GM19455 (cell line): ENCODE data around the gene NOMO2.
"Not testable (repeated sequence)": the region's sequence is repeated elsewhere in the genome, so short reads cannot be mapped to it uniquely, and the experiment has no call there.

Experiments
- ATAC-seq: cut with Tn5 transposase; IDR thresholded peaks from one replicate; pipeline ENCODE4 v1.9.1; 2021; ENCODE audit not compliant: unreplicated experiment

Gene NOMO2

DNA sequence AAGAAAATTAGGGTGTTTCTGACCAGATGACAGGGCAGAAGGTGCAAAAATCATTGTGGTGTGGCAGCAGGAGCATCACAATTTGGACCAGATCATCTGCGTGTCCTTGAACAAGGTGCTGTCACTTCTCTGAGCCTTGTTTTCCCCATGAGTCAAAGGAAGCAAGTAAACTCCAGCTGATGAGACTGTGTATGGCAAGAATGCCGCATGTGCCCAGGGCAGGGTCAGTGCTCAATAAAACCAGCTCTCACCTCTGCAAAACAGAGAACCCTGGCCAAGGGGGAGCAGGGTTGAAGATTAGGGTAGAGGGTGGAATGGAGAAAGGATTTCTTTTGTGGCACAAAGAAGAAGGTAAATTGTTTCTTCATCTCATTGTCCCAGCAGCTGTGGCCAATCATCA, 17.4 kb upstream of the NOMO2 start:
- ATAC-seq: not testable (repeated sequence)

DNA sequence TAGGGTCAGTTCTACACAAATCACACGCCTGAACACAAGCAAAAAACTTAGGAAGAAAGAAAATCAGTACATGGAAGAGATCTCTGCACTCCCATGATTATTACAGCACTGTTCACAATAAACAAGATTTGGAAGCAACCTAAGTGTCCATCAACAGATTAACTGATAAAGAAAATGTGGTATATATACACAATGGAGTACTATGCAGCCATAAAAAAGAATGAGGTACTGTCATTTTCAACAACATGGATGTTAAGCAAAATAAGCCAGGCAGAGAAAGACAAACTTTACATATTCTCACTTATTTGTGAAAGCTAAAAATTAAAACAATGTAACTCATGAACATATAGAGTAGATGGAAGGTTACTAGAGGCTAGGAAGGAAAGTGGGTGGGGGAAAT, 16.0 kb upstream of the NOMO2 start:
- ATAC-seq: not testable (repeated sequence)

DNA sequence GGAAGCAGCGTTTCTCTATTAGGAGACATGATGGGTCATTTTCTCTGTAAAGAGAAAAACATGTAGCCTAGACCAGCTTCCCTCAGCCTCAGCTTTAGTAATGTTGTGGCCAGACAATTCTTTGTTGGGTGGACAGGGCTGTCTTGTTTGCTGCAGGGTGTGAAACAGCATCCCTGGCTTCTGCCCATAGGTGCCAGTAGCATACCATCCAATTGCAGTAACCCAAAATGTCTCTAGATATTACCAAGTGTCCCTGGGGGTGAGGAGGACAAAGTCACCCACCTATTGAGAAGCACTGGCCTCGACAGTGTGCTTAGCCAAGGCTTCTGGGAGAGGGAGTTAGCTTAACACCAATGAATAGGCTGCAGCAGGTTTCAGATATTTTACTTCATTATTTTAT, 14.0 kb upstream of the NOMO2 start:
- not testable (repeated sequence) for ATAC-seq

DNA sequence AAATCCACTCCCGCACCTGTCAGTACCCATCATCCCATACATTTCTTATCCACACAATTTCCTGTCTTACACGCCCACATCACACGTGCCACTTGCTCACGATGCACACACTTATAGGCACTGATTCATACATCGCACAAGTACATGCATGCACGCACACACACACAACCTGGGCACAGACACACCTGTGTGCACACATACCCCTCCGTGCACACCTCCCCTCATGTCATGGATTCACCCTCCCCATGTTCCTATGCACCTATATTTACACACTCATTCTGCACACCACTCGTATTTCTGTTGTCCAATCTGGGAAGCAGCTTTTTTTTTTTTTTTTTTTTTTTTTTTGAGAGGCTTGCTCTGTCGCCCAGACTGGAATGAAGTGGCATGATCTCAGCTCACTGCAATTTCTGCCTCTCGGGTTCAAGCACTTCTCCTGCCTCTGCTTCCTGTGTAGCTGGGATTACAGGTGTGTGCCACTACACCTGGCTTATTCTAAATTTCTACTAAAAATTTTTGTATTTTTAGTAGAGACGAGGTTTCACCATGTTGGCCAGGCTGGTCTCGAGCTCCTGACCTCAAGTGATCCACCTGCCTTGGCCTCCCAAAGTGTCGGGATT, 13.5 kb upstream of the NOMO2 start:
- not testable (repeated sequence) for ATAC-seq

DNA sequence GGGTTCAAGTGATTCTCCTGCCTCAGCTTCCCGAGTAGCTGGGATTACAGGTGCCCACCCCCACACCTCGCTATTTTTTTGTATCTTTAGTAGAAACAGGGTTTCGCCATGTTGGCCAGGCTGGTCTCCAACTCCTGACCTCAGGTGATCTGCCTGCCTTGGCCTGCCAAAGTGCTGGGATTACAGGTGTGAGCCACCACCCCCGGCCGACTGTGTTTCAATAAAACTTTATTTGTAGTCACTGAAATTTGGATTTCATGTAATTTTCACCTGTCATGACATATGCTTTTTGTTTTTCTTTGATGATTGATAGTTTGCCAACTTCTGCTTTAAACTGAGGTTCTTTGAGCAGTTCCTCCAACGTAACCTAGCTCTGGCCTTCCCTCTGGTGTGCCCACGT, 12.0 kb upstream of the NOMO2 start:
- ATAC-seq: not testable (repeated sequence)

DNA sequence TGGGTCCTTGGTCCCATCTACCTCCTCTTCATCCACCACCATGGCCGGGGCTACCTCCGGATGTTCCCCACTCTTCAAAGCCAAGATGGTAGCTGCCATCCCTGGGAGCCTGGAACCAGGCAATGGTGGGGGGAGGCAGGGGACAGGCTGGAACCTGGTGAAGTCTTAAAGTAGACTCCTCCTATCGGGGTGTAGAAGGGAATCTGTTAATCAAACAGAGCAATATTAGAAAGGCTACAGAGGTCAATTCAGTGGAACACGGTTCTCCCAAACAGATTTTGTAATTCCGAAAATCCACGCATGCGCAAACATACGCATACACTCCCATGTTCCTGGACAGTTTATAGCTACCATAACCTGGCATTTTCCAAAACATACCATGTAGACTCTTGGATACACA, 11.1 kb upstream of the NOMO2 start:
- ATAC-seq: not testable (repeated sequence)

DNA sequence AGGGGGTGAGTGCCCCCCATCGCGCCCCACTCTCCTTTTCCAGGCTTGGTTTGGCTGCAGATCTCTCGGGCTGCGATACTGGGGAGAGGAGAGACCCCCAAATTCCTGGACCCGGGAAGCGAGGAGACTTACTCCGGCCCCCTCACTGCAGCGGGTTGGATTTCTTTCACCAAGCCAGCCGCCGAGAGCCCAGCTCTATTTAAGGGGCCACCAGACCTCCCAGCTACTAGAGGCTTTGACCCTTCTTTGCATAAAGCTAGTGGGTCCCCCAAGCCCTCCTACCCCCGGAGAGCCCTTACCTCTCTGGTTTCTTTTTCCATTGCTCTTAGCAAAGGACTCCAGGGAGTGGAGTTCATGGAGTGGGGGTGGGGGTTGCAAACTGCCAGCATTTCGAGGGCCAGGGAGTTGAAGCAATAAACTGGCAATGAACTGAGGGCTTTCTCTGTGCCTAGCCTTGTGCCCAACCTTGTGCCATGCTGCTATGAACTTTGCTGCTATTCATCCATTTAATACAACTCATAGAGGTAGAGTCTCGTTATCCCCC, 9.5 kb upstream of the NOMO2 start:
- not testable (repeated sequence) for ATAC-seq

DNA sequence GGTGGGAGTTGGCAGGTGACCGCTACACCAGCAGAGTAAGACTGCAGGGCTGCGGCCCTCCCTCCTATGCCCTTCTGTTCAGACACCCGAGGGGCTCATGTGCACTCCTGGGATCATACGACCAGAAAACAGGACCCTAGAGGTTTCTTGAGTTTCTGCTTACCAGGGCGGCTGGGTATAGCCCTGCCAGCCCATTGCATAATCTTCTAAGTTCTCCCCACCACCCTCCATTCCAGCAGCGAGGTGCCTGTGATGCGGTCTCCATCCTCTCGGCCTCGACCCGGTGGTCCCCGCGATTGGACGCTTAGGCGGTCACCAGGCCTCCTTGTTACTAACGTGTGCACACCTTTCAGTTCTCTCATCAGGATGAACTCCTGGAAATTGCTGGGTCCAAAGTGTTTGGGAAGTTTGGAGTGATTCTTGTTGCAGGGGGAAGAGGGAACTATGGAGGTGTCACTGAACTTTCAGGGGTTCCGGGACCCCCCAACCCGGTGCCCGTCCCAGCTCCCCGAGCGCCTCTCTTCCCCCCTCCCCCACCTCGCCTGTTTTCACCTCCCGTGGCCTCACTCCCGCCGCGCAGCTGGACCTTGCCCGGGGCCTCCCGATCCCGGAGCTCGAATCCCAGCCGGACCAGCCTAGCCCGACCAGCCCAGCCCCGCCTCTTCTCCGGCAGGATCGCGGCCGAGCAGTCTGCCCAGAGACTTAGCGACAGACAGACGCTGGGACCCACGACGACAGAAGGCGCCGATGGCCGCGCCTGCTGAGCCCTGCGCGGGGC, 8.8 kb upstream of the NOMO2 start:
- ATAC-seq: not testable (repeated sequence)

DNA sequence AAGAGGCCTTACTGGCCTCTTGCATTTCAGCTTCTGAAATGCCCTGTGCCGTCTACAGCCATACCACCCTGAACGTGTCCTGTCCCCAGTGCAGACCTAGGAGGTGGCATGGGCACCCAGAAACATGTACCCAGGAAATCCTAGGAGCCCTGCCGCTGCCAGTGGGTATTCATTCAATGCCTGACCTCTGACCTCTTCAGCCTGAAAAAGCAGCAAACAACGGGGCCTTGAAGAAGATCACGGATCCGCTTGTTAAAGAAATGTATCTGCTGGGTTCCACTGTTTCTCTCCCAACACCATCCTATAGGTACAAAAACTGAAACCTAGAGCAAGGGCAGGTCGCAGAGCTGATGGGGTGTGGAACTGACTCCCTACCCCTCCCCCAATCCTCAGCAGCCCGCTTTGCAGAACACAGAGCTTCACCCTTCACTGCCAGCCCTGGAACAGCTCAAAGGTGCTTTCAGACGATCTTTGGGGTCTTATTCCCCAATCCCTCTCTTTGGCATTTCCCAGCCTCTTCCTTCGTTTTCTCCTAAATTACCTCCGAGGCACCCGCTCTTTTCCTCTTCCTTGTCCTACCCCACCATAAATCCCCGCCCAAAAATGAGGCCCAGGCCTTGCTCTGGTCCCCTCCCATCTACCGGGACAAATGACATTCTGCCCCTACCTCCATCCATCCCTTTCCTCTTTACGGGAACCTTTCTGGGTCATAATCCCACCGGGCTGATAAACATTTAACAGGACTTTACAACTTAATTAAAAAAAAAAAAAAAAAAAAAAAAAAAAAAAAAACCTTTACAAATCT, 1.3 kb downstream of the NOMO2 start:
- not testable (repeated sequence) for ATAC-seq

DNA sequence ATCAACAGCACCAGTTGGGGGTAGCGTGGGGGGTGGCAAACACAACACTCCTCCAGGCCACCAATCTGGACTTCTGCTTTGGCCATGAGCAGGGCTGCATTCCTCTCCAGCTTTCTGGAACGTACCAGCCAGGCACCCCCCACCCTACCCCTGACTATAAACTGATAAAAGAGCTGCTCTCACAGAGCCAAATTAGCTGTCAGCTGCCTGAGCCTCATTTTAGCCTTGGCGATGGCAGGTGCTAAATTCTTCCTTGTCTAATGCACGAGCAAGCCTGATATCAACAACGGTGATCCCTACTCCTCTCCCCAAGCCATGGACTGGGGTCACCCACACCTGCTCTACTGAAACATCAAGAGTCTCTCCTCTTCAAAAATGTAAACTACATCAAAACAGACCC, 8.2 kb downstream of the NOMO2 start:
- not testable (repeated sequence) for ATAC-seq

DNA sequence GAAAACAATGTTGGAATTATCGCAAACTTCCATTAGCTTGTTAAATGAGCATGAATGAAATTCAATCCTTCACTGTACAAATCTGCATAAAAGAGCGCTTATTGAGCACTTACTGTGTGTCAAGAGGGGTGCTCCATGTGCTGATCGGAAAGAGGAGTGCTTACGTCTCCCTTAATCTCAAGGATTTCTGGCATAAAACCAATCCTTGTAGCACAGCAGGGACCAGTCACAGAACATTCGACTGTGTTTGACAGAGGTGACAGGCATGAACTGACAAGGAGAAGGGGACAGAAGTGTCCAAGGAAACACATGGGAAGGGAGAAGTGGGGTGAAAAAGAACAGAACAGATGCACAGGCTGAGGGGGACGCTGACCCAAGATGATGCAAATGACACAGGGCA, 14.5 kb downstream of the NOMO2 start:
- not testable (repeated sequence) for ATAC-seq

DNA sequence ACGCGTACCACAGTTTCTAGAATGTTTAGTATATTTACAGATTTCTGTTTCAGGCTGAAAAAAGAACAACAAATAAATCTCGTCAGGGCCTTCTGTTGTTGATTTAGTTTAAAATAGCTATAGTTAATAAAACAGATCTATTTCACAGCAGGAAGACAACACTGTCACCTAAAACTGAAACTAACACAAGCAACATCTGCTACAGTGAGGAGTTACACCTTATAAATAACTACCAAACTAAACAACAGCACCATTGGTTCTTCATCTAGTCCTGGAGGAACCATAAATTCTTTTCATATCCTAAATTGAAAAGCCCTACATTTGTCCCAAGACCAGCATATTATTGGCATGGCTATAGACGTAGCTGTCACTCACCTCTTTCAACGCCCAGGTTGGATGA, 15.0 kb downstream of the NOMO2 start:
- not testable (repeated sequence) for ATAC-seq

DNA sequence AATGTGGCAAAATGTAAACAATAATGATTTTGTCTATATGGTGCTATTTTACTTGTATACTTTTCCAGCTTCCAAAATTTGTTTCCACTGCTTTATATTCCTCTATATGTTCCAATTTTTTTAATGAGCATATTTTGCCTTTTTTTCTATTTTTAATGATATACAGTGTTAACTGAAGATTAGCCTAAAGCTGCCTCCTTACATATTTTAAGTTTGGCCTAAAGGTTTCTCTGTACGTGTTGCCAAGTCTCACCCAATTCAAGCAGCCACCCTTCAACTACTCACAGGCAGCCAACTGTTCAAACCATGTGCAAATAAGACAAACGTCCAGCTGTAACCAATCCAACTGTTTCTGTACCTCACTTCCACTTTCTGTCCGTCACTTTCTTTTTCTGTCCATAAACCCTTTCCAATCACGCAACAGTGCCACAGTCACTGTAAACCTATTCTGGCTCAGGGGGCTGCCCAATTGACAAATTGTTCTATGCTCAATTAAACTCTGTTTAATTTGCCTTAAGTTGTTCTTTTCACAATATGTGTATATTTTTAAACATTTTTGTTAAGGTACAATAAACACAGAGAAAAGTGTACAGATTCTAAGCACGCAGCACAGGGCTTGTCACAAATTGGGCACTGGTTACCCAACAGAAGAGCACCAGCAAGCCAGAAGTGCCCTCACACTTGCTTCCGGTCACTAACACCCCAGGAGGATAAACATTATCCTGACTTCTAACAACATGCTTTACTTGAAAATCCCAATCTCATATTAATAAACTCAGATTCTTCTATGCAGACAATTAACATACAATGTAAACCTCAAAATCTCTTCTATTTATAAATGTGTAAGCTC, 17.4 kb downstream of the NOMO2 start:
- ATAC-seq: not testable (repeated sequence)

DNA sequence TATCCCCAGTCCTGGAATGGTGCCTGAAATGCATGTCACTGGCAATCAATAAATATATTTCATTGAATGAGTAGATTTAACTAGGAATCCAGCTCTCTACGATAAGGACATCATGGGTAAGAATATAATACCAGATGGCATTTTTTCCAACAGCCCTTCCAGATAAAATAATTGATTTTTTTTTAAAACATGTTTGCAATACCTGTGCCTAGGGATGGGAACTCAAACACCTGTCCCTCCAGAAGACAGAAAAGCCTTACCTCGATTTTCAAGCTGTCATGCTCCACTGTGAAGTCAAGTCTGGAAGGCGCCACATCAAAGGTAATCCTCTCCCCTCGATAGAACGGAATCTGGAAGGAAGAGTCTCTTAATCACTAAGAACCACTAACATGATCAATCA, 20.0 kb downstream of the NOMO2 start:
- ATAC-seq: not testable (repeated sequence)

DNA sequence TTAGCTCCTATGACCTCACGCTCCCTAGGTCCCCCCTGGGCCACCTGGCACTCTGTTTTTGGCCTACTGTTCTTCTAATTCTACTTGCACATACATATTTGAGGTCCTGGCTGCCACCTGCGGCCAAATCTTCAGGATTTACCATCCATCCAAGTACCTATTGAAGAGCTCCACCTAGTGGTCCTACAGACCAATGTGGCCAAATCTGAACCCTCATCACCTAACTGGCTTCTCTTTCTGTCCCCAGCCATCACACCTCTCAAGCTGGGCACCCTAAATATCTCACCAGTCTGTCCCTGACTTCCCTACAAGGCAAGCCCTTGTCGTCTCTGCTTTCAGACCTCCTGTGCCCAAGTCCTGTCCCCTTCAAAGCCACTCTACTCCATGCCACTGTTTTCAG, 24.9 kb downstream of the NOMO2 start:
- not testable (repeated sequence) for ATAC-seq

DNA sequence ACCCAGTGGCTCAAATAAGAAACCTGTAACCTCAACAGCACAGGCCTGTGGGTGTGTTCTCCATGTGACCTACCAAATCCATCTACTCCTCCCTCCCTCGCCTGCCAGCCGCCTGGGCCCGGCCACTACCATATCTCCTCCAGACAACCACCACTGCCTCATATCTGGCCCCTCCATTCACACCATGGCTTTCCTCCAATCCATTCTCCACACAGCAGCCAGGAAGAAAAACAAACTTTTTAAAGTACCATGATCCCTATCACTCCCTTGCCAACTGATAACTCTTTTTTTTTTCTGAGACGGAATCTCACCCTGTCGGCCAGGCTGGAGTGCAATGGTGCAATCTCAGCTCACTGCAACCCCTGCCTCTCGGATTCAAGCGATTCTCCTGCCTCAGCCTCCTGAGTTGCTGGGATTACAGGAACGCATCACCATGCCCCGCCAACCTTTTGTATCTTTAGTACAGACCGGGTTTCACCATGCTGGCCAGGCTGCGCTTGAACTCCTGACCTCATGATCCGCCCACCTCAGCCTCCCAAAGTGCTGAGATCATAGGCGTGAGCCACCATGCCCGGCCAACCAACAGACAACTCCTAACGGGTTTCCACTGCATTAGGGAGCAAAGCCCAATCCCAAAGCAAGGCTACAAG, 26.3 kb downstream of the NOMO2 start:
- ATAC-seq: not testable (repeated sequence)

DNA sequence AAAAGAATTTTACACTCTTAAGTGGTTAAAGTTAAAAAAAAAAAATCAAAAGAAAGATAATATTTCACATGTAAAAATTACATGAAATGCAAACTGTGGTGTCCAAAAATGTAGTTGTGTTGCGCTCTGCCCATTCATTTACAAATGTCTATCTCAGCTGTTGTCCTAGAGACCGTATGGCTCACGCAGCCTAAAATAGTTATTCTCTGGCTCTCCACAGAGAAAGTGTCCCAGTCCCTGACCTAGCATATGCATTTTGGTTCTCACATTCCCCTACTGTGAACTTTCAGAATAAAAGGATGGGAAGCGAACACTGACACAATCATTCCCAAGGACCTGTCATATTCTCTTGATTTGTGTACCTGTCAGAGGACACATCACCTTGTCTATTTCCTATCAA, 27.6 kb downstream of the NOMO2 start:
- ATAC-seq: not testable (repeated sequence)

DNA sequence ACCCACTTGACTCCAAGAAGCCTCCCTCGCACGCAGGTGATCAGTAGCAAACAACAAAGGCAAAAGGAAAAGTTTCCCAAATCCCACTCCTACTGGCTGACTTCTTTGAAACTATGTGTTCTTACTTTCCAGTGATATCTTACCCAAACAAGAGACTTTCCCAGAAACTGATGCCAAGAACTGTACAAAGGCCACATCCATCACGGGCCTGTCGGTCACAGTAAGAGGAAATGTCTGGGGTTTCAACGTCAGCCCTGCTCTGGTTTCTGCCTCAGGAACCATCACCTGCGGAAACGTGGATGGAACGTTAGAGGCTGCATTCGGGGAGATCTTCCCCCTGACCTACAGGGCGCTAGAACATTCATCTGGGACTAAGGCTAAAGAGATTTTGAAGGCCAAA, 30.6 kb downstream of the NOMO2 start:
- ATAC-seq: not testable (repeated sequence)

DNA sequence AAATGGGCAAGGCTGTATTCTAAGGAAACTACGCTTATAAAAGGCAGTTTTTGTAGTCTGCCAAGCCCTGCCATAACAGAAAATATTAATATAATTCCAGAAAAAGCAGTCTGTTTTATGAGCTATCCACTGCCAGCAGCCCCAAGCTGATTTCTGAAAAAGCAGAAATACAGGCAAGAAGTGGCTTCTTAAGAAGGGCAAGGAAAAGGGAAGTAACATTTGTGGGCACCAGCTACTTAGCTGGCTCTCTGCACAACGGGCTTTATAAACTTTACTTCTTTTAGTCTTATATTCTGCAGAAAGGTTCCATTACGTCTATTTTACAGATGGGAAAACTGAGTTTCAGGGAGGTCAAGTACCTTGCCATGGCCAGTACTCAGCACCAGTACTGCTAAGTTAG, 31.6 kb downstream of the NOMO2 start:
- ATAC-seq: not testable (repeated sequence)

DNA sequence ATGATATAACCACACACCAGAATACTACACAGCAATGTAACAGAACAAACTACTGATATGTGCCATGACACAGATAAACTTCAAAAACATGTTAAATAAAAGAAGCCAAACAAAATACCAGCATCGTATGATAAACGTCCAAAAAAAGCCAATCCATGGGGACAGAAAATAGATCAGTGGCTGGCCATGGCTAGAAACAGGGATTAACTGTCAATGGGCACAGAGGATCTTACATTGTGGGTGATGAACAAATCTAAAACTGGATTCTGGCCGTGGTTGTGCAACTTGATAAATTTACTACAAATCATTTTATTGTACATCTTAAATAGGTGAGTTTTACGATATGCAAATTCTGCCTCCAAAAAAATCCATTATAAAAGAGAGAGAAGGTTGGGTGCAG, 35.4 kb downstream of the NOMO2 start:
- not testable (repeated sequence) for ATAC-seq
